DOHH2 (cell line): ENCODE results near the gene ITGAE.

ENCODE experiments used
- EZH2phosphoT487 ChIP-seq: fragments of 200-600 bp; sonication (generic); IDR thresholded peaks from 2 replicates; pipeline ENCODE4 v1.6.1; 2017; ENCODE audit warnings: borderline replicate concordance, mild to moderate bottlenecking, antibody characterized with exemption, low read length, moderate library complexity, mixed read lengths
- TF ChIP-seq, protein P1 (sequence below): fragments of 200-600 bp; sonication (generic); IDR thresholded peaks from one replicate; pipeline ENCODE4 v1.5.1; 2014; ENCODE audit warnings: antibody characterized with exemption, mild to moderate bottlenecking, low read depth, low read length; ENCODE audit not compliant: poor library complexity, severe bottlenecking

DNA sequence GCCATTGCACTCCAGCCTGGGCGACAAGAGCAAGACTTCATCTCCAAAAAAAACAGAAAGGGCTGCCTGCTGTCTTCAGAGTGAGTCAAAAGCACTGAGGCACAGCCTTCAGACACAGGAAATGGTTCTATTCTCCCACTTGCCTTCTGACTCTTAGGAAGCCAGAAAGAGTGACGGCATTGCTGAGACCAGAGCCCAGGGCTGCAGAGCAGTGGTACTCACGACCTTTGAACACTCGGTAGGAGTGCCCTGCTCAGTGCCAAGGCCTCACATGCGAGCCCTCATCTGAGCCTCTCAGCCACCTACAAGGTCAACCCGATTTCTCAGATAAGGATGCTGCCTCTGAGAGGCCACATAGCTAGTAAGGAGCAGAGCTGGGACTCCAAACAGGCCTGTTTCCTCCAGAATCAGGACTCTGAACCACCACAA is 3.5 kb upstream of the ITGAE start:
- TF ChIP-seq, protein P1, sequence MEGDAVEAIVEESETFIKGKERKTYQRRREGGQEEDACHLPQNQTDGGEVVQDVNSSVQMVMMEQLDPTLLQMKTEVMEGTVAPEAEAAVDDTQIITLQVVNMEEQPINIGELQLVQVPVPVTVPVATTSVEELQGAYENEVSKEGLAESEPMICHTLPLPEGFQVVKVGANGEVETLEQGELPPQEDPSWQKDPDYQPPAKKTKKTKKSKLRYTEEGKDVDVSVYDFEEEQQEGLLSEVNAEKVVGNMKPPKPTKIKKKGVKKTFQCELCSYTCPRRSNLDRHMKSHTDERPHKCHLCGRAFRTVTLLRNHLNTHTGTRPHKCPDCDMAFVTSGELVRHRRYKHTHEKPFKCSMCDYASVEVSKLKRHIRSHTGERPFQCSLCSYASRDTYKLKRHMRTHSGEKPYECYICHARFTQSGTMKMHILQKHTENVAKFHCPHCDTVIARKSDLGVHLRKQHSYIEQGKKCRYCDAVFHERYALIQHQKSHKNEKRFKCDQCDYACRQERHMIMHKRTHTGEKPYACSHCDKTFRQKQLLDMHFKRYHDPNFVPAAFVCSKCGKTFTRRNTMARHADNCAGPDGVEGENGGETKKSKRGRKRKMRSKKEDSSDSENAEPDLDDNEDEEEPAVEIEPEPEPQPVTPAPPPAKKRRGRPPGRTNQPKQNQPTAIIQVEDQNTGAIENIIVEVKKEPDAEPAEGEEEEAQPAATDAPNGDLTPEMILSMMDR, result no peak
- no peak for TF ChIP-seq EZH2phosphoT487
